Measurements from ENCODE around the gene PPP1R9A. TPM values are rescaled to one million over a fixed set of nuclear protein-coding genes. Genes with fewer than 3 reads are reported as not detected.

Gene PPP1R9A
- not detected for total RNA-seq

DNA sequence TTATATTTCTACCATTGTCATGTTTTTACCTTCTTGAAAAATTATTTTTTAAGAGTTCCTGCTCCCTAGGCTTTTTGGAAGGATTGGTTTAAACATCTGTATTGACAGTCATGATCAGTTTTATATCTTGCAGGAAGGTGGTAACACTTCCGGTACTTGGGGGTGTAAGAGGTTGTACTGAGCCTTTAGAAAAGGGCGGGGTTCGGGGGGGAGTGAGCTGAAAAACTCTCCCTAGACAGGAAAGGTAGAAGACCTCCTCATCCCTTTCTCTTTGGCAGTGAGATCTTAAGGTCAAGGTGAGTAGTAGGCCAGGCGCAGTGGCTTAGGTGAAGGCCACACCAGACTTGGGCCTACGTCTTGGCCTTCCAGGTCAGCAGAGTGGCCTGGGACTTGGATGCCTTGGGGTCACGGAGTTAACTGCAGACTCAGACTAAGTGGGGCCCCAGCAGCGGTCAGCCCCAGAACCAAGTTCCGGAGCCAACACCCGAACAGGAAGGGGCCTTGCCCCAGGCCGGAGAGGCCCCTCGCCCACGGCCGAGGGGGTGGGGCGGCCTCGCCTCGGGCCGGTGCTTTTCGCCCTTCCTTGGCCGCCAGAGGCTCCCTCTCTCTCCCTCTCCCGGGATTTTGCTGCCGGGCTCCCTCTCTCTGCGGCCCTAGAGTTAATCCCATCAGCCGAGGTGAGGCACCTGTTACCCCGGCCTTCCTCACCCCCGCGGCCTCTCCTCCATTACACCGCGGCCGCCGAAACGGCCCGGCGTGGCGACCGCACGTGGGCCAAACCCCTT, at the start of gene PPP1R9A:
TSS of gene PPP1R9A (plus strand) at position 569 of the 785 bp plus-strand sequence. CDS start 2,520 bp downstream, outside the sequence.
- ATAC-seq, result no peak
- H3K4me3 Mint-ChIP-seq, result no peak within 1 kb of the TSS
- intact Hi-C loops (cut with DNase I, micrococcal nuclease), result no loop called here
- no peak within 1 kb of the TSS for H3K27ac Mint-ChIP-seq
- no peak for DNase-seq
- ChIA-PET CTCF (no interaction called here), POLR2A (no interaction called here)
- H3K36me3 Mint-ChIP-seq (ENCODE audit: low read depth), result no peaks in the 10 kb centered on the region
- peaks cover 42% of the 10 kb centered on the region for H3K27me3 Mint-ChIP-seq
- no peaks in the 10 kb centered on the region for H3K9me3 Mint-ChIP-seq (ENCODE audit: low read depth)
- H3K4me1 Mint-ChIP-seq, result peaks cover 2% of the 10 kb centered on the region

DNA sequence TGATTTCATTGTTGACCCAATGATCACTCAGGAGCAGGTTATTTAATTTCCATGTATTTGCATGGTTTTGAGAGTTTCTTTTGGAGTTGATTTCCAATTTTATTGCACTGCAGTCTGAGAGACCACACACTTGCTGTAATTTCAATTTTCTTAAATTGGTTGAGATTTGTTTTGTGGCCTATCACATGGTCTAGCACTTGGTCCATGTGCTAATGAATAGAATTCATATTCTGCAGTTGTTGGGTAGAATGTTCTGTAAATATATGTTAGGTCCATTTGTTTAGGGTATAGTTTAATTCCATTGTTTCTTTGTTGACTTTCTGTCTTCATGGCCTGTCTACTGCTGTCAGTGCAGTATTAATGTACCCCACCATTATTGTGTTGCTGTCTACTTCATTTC, 36.3 kb upstream of the PPP1R9A start:
- Mint-ChIP-seq H3K27me3 (no peaks in the 10 kb centered on the region), H3K36me3 (ENCODE audit: low read depth) (no peaks in the 10 kb centered on the region), H3K27ac (no peak overlapping the region), H3K9me3 (ENCODE audit: low read depth) (no peaks in the 10 kb centered on the region), H3K4me1 (no peaks in the 10 kb centered on the region), H3K4me3 (no peak overlapping the region)
- ATAC-seq (no peak), DNase-seq (no peak)
- intact Hi-C loops (cut with DNase I, micrococcal nuclease), result no loop called here
- POLR2A ChIA-PET, result no interaction called here
- CTCF ChIA-PET, result interaction anchor here (0.7 kb wide), 1 partner anchor 69 kb away, joined by 3 read pairs; no protein-coding TSS in a partner anchor

DNA sequence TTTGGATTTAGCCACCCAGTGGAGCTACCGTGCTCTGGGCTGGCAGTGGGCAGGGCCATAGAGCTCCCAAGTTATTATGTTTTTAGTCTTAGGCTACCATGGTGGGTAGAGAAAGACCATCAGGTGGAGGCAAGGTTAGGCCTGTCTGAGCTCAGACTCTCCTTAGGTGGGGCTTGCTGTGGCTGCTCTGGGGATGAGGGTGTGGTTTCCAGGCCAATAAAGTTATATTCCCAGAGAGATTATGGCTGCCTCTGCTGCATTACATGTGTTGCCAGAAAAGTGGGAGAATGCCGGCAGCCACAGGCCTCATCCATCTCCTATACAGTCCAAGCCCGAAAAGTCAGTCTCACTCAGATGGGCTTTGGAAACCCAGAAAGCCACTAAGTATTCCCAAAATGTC, 34.2 kb upstream of the PPP1R9A start:
- intact Hi-C loops (cut with DNase I, micrococcal nuclease), result no loop called here
- H3K4me3 Mint-ChIP-seq, result no peak overlapping the region
- H3K9me3 Mint-ChIP-seq (ENCODE audit: low read depth), result peaks cover 6% of the 10 kb centered on the region
- CTCF ChIA-PET, result no interaction called here
- ATAC-seq, result no peak
- DNase-seq, result no peak
- POLR2A ChIA-PET, result no interaction called here
- no peaks in the 10 kb centered on the region for H3K36me3 Mint-ChIP-seq (ENCODE audit: low read depth)
- H3K27me3 Mint-ChIP-seq, result no peaks in the 10 kb centered on the region
- H3K27ac Mint-ChIP-seq, result no peak overlapping the region
- no peaks in the 10 kb centered on the region for H3K4me1 Mint-ChIP-seq

DNA sequence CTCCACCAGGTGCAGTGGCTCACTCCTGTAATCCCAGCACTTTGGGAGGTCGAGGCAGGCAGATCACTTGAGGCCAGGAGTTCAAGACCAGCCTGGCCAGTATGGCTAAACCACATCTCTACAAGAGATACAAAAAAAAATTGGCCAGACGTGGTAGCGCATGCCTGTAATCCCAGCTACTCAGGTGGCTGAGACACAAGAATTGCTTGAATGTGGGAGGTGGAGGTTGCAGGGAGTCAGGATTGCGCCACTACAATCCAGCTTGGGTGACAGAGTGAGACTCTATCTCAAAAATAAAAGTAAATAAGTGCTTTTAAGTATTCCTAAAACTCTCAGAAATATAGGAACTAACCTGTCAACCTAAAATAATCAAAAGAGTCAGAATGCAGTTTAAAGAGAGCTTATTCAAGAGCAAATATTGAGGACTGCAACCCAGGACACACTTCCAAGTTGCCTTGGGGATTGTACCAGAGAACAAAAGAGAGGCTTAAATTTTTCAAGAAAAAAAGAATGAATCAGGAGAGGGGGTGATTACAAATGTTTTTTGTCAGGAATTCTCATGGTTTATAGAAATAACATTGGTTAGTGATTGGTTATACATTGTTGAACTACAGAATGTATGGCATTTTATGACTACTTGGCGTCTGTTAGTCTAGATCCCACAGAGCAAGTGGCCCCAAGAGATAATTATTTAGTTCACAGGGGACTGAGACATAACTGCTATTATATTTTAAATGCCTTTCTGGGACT, 33.2 kb upstream of the PPP1R9A start:
- Mint-ChIP-seq H3K9me3 (ENCODE audit: low read depth) (peaks cover 6% of the 10 kb centered on the region), H3K36me3 (ENCODE audit: low read depth) (no peaks in the 10 kb centered on the region), H3K4me3 (no peak overlapping the region), H3K27me3 (no peaks in the 10 kb centered on the region), H3K4me1 (no peaks in the 10 kb centered on the region), H3K27ac (no peak overlapping the region)
- no peak for ATAC-seq
- intact Hi-C loops (cut with DNase I, micrococcal nuclease), result no loop called here
- no peak for DNase-seq
- ChIA-PET POLR2A (no interaction called here), CTCF (no interaction called here)

DNA sequence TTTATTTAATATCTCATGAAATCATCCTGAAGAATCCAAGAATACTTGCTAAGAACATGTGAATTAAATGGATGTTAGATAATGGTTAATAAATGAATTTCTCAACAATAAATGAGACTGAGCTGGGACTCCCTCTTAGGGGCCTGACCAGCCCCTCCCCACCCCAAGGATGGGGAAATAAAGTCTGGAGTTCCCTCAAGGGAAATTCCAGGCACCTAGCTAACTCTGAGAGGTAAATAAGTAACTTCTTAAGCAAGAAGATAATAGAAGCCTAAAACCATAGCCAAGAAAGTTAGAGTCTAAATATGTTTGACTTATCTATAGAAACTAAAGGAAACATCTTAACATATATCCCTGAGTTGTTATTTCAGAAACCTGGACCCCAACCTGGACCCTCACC, 32.2 kb upstream of the PPP1R9A start:
- Mint-ChIP-seq H3K36me3 (ENCODE audit: low read depth) (no peaks in the 10 kb centered on the region), H3K27ac (no peak overlapping the region), H3K4me3 (no peak overlapping the region), H3K4me1 (no peaks in the 10 kb centered on the region), H3K27me3 (no peaks in the 10 kb centered on the region), H3K9me3 (ENCODE audit: low read depth) (peaks cover 6% of the 10 kb centered on the region)
- intact Hi-C loops (cut with DNase I, micrococcal nuclease), result loop anchor here in 1 of 2 experiments (5.0 kb wide), 1 partner anchor 48 kb away; no protein-coding TSS in a partner anchor
- CTCF ChIA-PET, result no interaction called here
- DNase-seq (no peak), ATAC-seq (no peak)
- POLR2A ChIA-PET, result interaction anchor here (0.6 kb wide), 1 partner anchor 567 kb away, joined by 3 read pairs; no protein-coding TSS in a partner anchor

DNA sequence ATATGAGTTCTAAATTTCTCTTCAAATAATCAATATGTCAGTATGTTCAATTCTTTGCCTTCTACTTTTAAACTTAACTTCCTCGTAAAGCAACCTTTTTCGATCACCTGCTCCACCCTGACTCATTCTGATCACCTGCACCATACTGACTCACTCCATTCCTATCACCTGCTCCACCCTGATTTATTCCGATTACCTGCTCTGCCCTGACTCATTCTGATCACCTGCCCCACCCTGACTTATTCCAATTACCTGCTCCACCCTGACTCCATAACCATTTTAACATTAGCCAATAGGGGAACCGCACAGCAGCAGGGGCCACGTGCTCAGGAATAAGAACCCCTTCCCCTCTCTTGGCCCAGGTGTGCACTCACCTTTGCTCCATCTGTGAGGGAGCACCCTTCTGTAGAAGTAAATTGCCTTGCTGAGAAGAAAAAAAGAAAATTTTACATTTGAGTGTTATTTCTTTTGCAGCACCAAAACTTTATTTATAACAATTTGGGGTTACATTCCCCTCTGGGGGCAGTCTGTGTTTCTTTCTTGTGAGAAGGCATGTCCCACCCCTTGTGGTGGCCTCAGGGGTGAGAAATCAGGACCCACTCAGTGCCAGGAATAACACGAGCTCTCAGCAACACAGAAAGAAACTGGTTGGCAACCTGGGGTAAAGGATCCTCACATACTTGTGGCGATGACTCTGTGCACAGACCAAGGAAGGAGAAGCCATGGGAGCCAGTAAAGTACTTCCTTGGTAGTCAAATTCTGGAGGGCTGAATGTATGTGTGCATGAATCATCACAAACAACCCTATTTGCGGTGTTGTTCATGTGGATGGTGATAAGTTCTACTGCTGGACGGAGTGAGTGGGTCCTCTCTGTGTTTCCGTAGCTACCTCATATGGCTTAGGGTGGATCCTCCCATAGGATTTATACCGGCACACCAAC, 29.4 kb upstream of the PPP1R9A start:
- H3K27ac Mint-ChIP-seq, result no peak overlapping the region
- ATAC-seq, result no peak
- no peak overlapping the region for H3K4me3 Mint-ChIP-seq
- no peaks in the 10 kb centered on the region for H3K27me3 Mint-ChIP-seq
- H3K4me1 Mint-ChIP-seq, result no peaks in the 10 kb centered on the region
- H3K36me3 Mint-ChIP-seq (ENCODE audit: low read depth), result no peaks in the 10 kb centered on the region
- ChIA-PET CTCF (interaction anchor here (0.6 kb wide), 1 partner anchor 182 kb away, joined by 4 read pairs; no protein-coding TSS in a partner anchor), POLR2A (no interaction called here)
- peaks cover 6% of the 10 kb centered on the region for H3K9me3 Mint-ChIP-seq (ENCODE audit: low read depth)
- no peak for DNase-seq
- intact Hi-C loops (cut with DNase I, micrococcal nuclease), result loop anchor here in 1 of 2 experiments (5.0 kb wide), 1 partner anchor 51 kb away; no protein-coding TSS in a partner anchor

DNA sequence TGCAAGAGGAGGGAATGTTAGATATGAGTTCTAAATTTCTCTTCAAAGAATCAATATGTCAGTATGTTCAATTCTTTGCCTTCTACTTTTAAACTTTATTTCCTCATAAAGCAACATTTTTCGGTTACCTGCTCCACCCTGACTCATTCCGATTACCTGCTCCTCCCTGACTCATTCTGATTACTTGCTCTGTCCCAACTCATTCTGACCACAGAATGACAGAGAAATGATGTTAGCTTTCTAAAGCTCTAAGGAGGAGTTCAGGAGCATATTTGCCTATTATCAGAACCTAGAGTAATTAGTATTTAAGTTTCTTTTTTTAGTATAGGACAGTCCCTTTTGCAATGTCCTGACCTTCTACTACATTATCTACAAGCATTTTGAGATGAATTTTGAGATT, 24.5 kb upstream of the PPP1R9A start:
- Mint-ChIP-seq H3K27ac (no peak overlapping the region), H3K4me3 (no peak overlapping the region), H3K36me3 (ENCODE audit: low read depth) (no peaks in the 10 kb centered on the region), H3K9me3 (ENCODE audit: low read depth) (peaks cover under 1% of the 10 kb centered on the region), H3K4me1 (no peaks in the 10 kb centered on the region), H3K27me3 (peaks cover 4% of the 10 kb centered on the region)
- intact Hi-C loops (cut with DNase I, micrococcal nuclease), result no loop called here
- DNase-seq (no peak), ATAC-seq (no peak)
- POLR2A ChIA-PET, result no interaction called here
- CTCF ChIA-PET, result no interaction called here

DNA sequence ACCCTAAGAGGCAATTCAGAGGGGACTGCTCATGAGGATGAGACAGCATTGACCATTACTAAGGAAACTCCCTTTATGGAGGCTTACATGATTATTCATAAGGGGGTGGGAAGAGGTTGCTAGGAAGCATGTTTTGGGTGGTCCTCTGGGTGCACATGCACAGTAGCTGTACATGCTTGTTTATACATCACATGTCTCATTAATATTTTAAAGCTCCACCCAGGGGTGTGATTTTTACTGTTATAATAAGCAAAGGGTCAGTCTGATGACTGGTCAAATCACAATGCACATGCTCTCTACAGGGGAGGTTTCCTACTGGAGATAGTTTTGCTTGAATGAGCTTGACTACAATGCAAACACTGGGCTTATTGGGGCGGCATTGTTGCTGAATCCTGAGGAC, 23.8 kb upstream of the PPP1R9A start:
- Mint-ChIP-seq H3K27me3 (peaks cover 4% of the 10 kb centered on the region), H3K36me3 (ENCODE audit: low read depth) (no peaks in the 10 kb centered on the region), H3K4me3 (no peak overlapping the region), H3K9me3 (ENCODE audit: low read depth) (no peaks in the 10 kb centered on the region), H3K27ac (no peak overlapping the region), H3K4me1 (no peaks in the 10 kb centered on the region)
- DNase-seq (no peak), ATAC-seq (no peak)
- intact Hi-C loops (cut with DNase I, micrococcal nuclease), result no loop called here
- CTCF ChIA-PET, result no interaction called here
- POLR2A ChIA-PET, result no interaction called here

DNA sequence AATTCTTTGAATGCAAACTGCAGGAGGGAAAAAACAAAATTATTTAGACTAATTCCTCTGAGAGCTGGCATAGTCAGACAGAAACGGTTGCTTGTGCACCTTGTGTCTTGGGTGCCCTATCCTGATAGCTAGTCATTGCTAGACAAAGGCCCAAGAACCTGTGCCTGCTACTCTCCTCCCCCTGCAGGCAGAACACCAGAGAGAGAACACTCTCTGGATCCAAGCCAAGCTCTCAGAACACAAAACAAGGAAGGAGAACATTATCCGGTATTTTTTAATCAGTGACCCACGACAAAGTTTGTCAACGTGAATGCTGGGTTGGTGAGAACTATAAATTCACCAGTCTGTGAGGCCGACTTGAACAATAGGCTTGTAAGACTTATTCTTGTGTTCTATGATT, 18.8 kb upstream of the PPP1R9A start:
- DNase-seq (no peak), ATAC-seq (no peak)
- H3K4me3 Mint-ChIP-seq, result no peak overlapping the region
- no peak overlapping the region for H3K27ac Mint-ChIP-seq
- no peaks in the 10 kb centered on the region for H3K36me3 Mint-ChIP-seq (ENCODE audit: low read depth)
- peaks cover 4% of the 10 kb centered on the region for H3K27me3 Mint-ChIP-seq
- intact Hi-C loops (cut with DNase I, micrococcal nuclease), result no loop called here
- POLR2A ChIA-PET, result no interaction called here
- CTCF ChIA-PET, result no interaction called here
- no peaks in the 10 kb centered on the region for H3K9me3 Mint-ChIP-seq (ENCODE audit: low read depth)
- no peaks in the 10 kb centered on the region for H3K4me1 Mint-ChIP-seq

DNA sequence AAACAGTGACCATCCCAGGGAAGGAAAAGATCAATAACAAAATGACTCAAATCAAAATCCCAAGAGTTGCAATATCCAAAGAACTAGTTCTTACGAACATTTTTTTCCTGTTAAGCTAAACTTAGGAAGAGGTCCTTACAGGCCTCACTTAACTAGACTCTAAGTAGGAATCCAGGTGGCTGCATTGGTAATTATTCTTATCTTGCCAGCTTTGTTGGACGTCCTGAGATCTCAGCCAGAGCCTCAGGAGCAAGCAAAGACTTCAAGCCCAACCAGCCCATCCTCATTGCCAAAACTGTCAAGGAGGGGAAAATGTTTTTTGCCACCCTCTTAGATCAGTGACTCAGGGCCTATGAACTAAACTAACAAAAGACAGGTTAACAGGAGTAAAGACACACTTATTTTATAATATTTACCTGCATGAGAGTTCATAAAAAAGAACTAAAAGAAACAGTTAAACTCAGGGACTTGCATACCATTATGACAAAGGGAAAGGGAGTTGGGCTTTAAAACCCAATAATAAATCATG, 18.3 kb upstream of the PPP1R9A start:
- Mint-ChIP-seq H3K4me3 (no peak overlapping the region), H3K27me3 (peaks cover 2% of the 10 kb centered on the region), H3K36me3 (ENCODE audit: low read depth) (no peaks in the 10 kb centered on the region), H3K4me1 (no peaks in the 10 kb centered on the region), H3K9me3 (ENCODE audit: low read depth) (no peaks in the 10 kb centered on the region), H3K27ac (no peak overlapping the region)
- DNase-seq (no peak), ATAC-seq (no peak)
- intact Hi-C loops (cut with DNase I, micrococcal nuclease), result no loop called here
- ChIA-PET CTCF (no interaction called here), POLR2A (no interaction called here)

DNA sequence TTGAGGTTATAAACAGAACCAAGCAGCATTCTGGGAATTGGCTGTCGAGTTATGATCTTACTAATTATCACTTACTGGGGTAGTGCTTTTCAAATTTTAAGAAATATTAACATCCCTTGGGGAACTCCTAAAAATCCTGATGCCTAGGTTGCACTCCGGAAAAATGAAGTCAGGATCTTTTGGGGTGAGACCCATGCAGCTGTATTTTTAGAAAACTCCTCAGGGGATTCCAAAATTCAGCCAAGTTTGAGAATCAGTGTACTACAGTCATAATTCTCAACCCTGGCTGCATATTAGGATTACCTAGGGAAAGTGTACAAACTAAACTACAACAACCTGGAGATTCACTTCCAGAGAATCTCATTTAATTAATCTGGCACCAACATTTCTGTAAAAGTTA, 17.2 kb upstream of the PPP1R9A start:
- DNase-seq, result no peak
- Mint-ChIP-seq H3K4me1 (no peaks in the 10 kb centered on the region), H3K27ac (no peak overlapping the region), H3K4me3 (no peak overlapping the region), H3K27me3 (no peaks in the 10 kb centered on the region), H3K36me3 (ENCODE audit: low read depth) (no peaks in the 10 kb centered on the region), H3K9me3 (ENCODE audit: low read depth) (no peaks in the 10 kb centered on the region)
- ChIA-PET POLR2A (no interaction called here), CTCF (no interaction called here)
- no peak for ATAC-seq
- intact Hi-C loops (cut with DNase I, micrococcal nuclease), result no loop called here
